ENCODE results near the gene ALLC.
A peak's percentile ranks its signal among the peaks of the same experiment; 100 is the strongest.

Gene ALLC

DNA sequence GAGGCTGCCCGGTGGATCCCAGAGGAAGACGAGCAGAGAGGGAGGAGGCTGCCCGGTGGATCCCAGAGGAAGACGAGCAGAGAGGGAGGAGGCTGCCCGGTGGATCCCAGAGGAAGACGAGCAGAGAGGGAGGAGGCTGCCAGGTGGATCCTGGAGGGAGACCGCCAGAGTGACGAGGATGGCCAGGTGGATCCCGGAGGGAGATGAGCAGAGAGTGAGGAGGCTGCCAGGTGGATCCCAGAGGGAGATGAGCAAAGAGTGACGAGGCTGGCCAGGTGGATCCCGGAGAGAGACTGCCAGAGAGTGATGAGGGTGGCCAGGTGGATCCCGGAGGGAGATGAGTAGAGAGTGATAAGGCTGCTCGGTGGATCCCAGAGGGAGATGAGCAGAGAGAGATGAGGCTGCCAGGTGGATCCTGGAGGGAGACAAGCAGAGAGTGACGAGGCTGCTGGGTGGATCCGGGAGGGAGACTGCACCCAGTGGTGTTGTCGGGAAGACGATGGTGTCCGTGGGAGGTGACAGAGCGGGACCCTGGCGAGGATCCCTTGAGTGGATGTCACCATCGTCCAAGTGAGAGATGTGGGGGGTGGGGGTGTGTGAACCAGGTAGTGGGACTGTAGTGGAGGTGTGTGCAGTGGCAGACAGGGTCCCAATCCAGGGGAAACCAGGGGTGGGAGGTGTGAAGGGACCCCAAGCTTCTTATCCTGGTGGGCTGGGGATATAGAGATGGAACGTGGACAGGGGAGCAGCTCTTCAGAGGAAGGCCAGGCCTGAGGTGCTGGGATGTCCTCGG is 67.7 kb downstream of the ALLC start:
- Histone ChIP-seq H3K9me3 (ENCODE audit: low read depth, low read length) (no peaks in the 10 kb centered on the region), H3K9ac (ENCODE audit: insufficient read length) (no peak overlapping the region), H3K36me3 (ENCODE audit: insufficient read depth, low read length) (no peaks in the 10 kb centered on the region), H3K4me3 (no peak overlapping the region), H3K27ac (no peak overlapping the region)
- DNase-seq (ENCODE audit: low read depth, low spot score), result no peak
- TF ChIP-seq FOXP2 (optimal IDR thresholded peaks at IDR 0.05; ENCODE audit: control extremely low read depth, extremely low read length, insufficient read depth), result no peak
- no peak for TF ChIP-seq POLR2AphosphoS5 (IDR thresholded peaks at IDR 0.05; ENCODE audit: borderline replicate concordance, low read depth, low read length)
- no peak for TF ChIP-seq EZH2 (IDR thresholded peaks at IDR 0.05)

DNA sequence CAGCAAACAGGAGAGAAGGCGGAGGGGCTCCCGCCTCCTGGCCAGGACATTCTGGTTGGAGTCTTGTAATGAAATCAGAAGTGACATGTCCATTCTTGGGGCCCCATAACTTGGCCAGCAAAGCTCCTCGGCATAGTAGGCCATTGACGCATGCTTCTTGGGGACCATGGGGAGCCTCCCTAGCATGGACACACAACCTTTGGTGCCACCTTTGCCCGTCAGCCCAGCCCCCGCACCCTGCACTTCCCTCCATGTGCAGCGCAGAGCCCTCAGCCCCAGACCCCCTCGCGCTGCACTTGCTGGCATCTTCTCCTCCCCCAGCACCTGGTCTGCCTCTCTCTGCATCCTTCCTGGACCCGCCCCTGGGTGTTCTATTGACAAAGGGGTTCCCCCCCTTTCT is 68.5 kb downstream of the ALLC start:
- DNase-seq (ENCODE audit: low read depth, low spot score), result no peak
- H3K9ac ChIP-seq (ENCODE audit: insufficient read length), result no peak overlapping the region
- no peak overlapping the region for H3K4me3 ChIP-seq
- TF ChIP-seq FOXP2 (optimal IDR thresholded peaks at IDR 0.05; ENCODE audit: control extremely low read depth, extremely low read length, insufficient read depth) (no peak), EZH2 (IDR thresholded peaks at IDR 0.05) (no peak), POLR2AphosphoS5 (IDR thresholded peaks at IDR 0.05; ENCODE audit: borderline replicate concordance, low read depth, low read length) (no peak)
- H3K27ac ChIP-seq, result no peak overlapping the region
- no peaks in the 10 kb centered on the region for H3K9me3 ChIP-seq (ENCODE audit: low read depth, low read length)
- no peaks in the 10 kb centered on the region for H3K36me3 ChIP-seq (ENCODE audit: insufficient read depth, low read length)

DNA sequence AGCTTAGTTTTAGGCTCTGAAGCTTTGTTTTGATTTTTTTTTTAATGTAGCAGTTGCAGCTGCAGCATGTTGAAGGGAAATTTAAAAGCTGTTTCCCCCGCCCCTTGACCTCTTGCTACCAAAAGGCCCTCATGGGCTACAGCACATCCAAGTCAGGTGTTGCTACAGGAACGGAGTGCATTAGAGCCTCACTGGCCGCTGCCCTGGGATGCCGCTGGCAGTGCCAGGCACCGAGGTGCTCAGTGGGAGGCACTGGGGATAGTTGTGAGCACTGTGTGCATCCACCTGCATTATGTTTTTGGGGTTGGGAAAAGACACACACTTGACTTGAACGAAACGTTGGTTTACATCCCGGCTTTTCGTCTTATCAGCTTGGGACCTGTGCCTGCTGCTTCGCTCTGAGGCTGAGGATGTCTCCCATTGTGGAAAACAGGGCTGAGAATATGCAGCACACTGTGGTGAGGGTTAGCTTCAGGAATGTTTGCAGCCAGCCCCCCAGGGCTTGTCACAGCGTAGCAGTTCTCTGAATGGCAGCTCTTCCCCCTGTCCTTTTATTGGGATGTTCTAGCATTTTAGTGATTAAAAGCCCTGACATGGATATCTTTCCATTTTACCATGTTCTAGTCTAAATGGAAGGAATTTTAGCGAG is 69.5 kb downstream of the ALLC start:
- TF ChIP-seq FOXP2 (optimal IDR thresholded peaks at IDR 0.05; ENCODE audit: control extremely low read depth, extremely low read length, insufficient read depth) (no peak), POLR2AphosphoS5 (IDR thresholded peaks at IDR 0.05; ENCODE audit: borderline replicate concordance, low read depth, low read length) (no peak), EZH2 (IDR thresholded peaks at IDR 0.05) (no peak)
- Histone ChIP-seq H3K4me3 (peak overlapping the region; percentile 70), H3K36me3 (ENCODE audit: insufficient read depth, low read length) (no peaks in the 10 kb centered on the region), H3K27ac (no peak overlapping the region), H3K9me3 (ENCODE audit: low read depth, low read length) (no peaks in the 10 kb centered on the region), H3K9ac (ENCODE audit: insufficient read length) (peak overlapping the region; percentile 54)
- DNase-seq (ENCODE audit: low read depth, low spot score), result no peak

DNA sequence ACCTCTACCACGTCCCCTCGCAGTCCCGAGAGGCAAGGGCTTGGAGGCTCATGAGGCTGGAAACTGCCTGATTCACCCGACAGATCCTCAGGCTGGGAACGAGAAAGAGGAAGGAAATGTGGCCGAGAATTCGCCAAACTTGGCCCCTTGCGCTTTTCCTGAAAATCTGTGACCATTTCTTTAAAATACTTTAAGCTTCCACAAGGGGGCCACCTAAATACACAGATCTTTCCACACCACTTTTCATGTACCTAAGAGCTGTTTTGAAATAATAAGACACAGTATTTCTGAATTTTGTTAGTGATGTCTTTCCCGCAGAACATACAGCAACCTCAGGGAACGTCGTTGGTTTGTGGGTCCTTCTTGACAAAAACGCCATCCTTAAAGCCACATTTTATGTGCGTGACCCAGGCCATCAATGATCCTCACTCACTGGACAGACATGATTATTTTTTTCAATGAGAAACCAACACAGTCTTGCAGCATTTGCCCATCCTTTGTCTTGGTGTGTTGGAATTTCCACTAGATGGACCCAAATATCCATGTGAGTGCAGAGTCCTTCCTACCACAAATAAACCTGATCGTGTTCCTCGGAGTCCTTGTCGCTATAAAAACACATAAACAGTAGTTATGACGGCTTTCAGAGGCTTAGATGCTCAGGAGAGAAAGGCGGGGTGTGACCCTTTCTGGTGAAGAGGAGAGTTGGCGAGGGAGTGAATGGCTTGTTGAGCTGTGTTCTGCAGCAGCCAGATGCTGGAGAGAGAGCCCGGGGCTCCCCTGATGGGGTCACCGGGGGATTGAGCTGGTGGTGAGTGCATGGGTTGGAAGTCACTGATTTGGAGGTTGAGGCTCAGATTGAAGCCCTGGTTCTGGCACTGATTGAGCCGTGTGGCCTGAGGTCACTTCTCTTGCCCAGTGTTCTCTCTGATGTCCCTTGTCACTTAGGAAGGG is 70.4 kb downstream of the ALLC start:
- Histone ChIP-seq H3K4me3 (peak overlapping the region; percentile 70), H3K9me3 (ENCODE audit: low read depth, low read length) (no peaks in the 10 kb centered on the region), H3K36me3 (ENCODE audit: insufficient read depth, low read length) (no peaks in the 10 kb centered on the region), H3K27ac (peak overlapping the region; percentile 60), H3K9ac (ENCODE audit: insufficient read length) (peak overlapping the region; percentile 54)
- peak; percentile 77 for DNase-seq (ENCODE audit: low read depth, low spot score)
- no peak for TF ChIP-seq EZH2 (IDR thresholded peaks at IDR 0.05)
- TF ChIP-seq FOXP2 (optimal IDR thresholded peaks at IDR 0.05; ENCODE audit: control extremely low read depth, extremely low read length, insufficient read depth), result no peak
- TF ChIP-seq POLR2AphosphoS5 (IDR thresholded peaks at IDR 0.05; ENCODE audit: borderline replicate concordance, low read depth, low read length), result no peak

DNA sequence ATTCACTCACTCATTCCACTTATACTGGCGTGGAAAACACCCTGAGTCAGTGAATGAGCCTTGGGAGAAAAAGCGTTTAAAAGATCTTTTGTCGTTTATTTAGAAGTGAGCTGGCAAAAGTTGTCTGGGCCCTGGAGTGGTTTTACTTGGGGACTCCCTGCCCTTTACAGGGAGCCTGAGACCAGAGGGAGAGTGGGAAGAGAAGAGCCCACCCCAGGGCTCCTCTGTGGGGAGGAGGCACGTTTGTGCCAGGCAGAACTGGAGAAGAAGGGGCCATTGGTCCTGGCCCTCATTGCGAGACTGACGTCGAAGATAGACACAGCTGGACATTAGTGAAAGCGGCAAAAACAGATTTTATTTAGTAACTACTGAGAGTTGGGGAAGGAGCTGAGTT is 71.1 kb downstream of the ALLC start:
- Histone ChIP-seq H3K4me3 (peak overlapping the region; percentile 70), H3K9me3 (ENCODE audit: low read depth, low read length) (no peaks in the 10 kb centered on the region), H3K36me3 (ENCODE audit: insufficient read depth, low read length) (no peaks in the 10 kb centered on the region), H3K9ac (ENCODE audit: insufficient read length) (peak overlapping the region; percentile 29), H3K27ac (peak overlapping the region; percentile 60)
- TF ChIP-seq POLR2AphosphoS5 (IDR thresholded peaks at IDR 0.05; ENCODE audit: borderline replicate concordance, low read depth, low read length) (no peak), FOXP2 (optimal IDR thresholded peaks at IDR 0.05; ENCODE audit: control extremely low read depth, extremely low read length, insufficient read depth) (no peak)
- DNase-seq (ENCODE audit: low read depth, low spot score), result no peak

DNA sequence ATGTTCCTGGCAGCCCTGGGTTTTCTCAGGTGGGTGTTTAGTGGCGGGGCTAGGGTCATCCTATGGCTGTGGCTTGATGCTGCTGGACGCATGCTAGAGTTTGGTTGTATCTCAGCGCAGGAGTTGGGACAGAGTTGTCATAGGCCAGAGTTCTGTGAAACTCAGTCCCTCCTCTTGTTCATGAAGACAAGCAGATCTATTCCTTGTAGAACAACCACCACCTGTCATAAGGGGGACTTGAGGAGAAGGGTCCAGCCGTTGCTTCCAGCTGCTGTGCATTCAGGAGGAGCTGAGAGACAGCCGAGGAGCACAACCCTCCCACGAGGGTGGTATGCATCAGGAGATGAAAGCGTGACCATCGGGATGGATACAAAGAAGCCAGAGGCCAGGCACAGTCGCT is 71.8 kb downstream of the ALLC start:
- DNase-seq (ENCODE audit: low read depth, low spot score), result no peak
- no peak overlapping the region for H3K27ac ChIP-seq
- H3K4me3 ChIP-seq, result no peak overlapping the region
- TF ChIP-seq POLR2AphosphoS5 (IDR thresholded peaks at IDR 0.05; ENCODE audit: borderline replicate concordance, low read depth, low read length) (no peak), FOXP2 (optimal IDR thresholded peaks at IDR 0.05; ENCODE audit: control extremely low read depth, extremely low read length, insufficient read depth) (no peak), EZH2 (IDR thresholded peaks at IDR 0.05) (no peak)
- no peaks in the 10 kb centered on the region for H3K36me3 ChIP-seq (ENCODE audit: insufficient read depth, low read length)
- no peaks in the 10 kb centered on the region for H3K9me3 ChIP-seq (ENCODE audit: low read depth, low read length)
- H3K9ac ChIP-seq (ENCODE audit: insufficient read length), result no peak overlapping the region

DNA sequence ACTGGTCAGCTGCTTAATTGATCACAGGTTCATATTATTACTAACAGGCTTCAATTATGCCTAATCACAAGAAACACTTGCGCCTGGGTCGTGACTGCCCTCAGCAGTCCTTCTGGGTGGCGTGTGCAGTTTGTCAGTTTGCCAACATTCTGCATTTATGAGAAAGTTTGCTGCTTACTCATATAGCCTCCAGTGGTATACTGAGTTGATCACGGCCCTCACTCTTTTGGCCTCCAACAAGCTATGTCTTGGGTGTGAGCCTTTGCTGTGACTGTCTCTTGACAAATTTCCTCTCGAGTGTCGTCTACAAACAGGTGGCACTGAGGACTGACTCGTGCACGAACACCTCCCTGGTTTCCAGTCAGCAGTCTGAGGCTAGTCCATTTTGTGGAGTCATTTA is 72.6 kb downstream of the ALLC start:
- Histone ChIP-seq H3K4me3 (no peak overlapping the region), H3K36me3 (ENCODE audit: insufficient read depth, low read length) (no peaks in the 10 kb centered on the region), H3K27ac (no peak overlapping the region), H3K9me3 (ENCODE audit: low read depth, low read length) (no peaks in the 10 kb centered on the region), H3K9ac (ENCODE audit: insufficient read length) (no peak overlapping the region)
- DNase-seq (ENCODE audit: low read depth, low spot score), result no peak
- TF ChIP-seq EZH2 (IDR thresholded peaks at IDR 0.05) (no peak), POLR2AphosphoS5 (IDR thresholded peaks at IDR 0.05; ENCODE audit: borderline replicate concordance, low read depth, low read length) (no peak), FOXP2 (optimal IDR thresholded peaks at IDR 0.05; ENCODE audit: control extremely low read depth, extremely low read length, insufficient read depth) (no peak)

DNA sequence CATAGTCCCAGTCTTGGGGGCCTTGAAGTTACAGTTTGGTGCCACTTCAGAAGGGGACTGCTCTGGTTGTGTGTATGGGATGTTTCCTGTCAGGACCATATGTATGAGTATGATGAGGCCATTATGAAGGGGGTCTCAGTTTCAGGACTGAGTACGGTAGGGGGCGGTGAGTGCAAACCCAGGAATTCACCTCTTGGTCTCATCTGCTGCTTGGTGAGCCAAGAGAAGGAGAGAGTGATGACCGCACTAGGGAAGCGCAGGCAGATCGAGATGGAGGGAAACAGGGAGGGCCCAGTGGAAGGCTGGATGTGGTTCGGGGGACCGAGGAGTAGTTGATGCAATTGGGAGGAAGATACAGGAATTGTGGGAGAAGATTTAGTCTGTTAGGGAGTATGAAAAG is 73.8 kb downstream of the ALLC start:
- no peak overlapping the region for H3K4me3 ChIP-seq
- no peak overlapping the region for H3K27ac ChIP-seq
- DNase-seq (ENCODE audit: low read depth, low spot score), result no peak
- H3K9me3 ChIP-seq (ENCODE audit: low read depth, low read length), result no peaks in the 10 kb centered on the region
- no peaks in the 10 kb centered on the region for H3K36me3 ChIP-seq (ENCODE audit: insufficient read depth, low read length)
- H3K9ac ChIP-seq (ENCODE audit: insufficient read length), result no peak overlapping the region
- TF ChIP-seq EZH2 (IDR thresholded peaks at IDR 0.05), result no peak
- TF ChIP-seq POLR2AphosphoS5 (IDR thresholded peaks at IDR 0.05; ENCODE audit: borderline replicate concordance, low read depth, low read length), result no peak
- no peak for TF ChIP-seq FOXP2 (optimal IDR thresholded peaks at IDR 0.05; ENCODE audit: control extremely low read depth, extremely low read length, insufficient read depth)

Data from SK-N-MC (cell line).